Measurements from ENCODE around the gene CDC16. TPM values are rescaled to one million over a fixed set of nuclear protein-coding genes. Genes with fewer than 3 reads are reported as not detected.
"Not testable (repeated sequence)": the region's sequence is repeated elsewhere in the genome, so short reads cannot be mapped to it uniquely, and the experiment has no call there.

Gene CDC16
- total RNA-seq, 1 donor from 2014 or later, result 65.4 TPM

DNA sequence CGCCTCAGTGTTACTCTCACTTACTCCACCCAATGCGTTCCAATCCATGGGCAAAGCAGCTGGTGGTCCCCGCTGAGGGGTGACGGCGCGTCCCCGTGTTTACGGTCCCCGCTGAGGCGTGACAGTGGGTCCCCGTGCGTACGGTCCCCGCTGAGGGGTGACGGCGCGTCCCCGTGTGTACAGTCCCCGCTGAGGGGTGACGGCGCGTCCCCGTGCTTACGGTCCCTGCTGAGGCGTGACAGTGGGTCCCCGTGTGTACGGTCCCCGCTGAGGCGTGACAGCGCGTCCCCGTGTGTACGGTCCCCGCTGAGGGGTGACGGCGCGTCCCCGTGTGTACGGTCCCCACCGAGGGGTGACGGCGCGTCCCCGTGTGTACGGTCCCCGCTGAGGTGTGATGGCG, 36.1 kb upstream of the CDC16 start:
- Mint-ChIP-seq H3K9me3 (ENCODE audit: unreplicated experiment) (no peaks in the 10 kb centered on the region), H3K4me1 (ENCODE audit: unreplicated experiment) (no peaks in the 10 kb centered on the region), H3K36me3 (ENCODE audit: low read depth, unreplicated experiment) (no peaks in the 10 kb centered on the region), H3K4me3 (ENCODE audit: unreplicated experiment) (no peak overlapping the region), H3K27me3 (ENCODE audit: unreplicated experiment) (peaks cover 2% of the 10 kb centered on the region), H3K27ac (ENCODE audit: unreplicated experiment) (no peak overlapping the region)
- TF ChIP-seq, protein P1, sequence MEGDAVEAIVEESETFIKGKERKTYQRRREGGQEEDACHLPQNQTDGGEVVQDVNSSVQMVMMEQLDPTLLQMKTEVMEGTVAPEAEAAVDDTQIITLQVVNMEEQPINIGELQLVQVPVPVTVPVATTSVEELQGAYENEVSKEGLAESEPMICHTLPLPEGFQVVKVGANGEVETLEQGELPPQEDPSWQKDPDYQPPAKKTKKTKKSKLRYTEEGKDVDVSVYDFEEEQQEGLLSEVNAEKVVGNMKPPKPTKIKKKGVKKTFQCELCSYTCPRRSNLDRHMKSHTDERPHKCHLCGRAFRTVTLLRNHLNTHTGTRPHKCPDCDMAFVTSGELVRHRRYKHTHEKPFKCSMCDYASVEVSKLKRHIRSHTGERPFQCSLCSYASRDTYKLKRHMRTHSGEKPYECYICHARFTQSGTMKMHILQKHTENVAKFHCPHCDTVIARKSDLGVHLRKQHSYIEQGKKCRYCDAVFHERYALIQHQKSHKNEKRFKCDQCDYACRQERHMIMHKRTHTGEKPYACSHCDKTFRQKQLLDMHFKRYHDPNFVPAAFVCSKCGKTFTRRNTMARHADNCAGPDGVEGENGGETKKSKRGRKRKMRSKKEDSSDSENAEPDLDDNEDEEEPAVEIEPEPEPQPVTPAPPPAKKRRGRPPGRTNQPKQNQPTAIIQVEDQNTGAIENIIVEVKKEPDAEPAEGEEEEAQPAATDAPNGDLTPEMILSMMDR (IDR thresholded peaks at IDR 0.05; ENCODE audit: unreplicated experiment), result no peak
- no peak for DNase-seq (ENCODE audit: low spot score)

DNA sequence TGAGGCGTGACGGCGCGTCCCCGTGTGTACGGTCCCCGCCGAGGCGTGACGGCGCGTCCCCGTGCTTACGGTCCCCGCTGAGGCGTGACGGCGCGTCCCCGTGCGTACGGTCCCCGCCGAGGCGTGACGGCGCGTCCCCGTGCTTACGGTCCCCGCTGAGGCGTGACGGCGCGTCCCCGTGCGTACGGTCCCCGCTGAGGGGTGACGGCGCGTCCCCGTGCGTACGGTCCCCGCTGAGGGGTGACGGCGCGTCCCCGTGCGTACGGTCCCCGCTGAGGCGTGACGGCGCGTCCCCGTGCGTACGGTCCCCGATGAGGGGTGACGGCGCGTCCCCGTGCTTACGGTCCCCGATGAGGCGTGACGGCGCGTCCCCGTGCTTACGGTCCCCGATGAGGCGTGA, 35.2 kb upstream of the CDC16 start:
- not testable (repeated sequence) for H3K9me3 Mint-ChIP-seq (ENCODE audit: unreplicated experiment); H3K27ac Mint-ChIP-seq (ENCODE audit: unreplicated experiment); DNase-seq (ENCODE audit: low spot score); H3K36me3 Mint-ChIP-seq (ENCODE audit: low read depth, unreplicated experiment); H3K4me1 Mint-ChIP-seq (ENCODE audit: unreplicated experiment); H3K27me3 Mint-ChIP-seq (ENCODE audit: unreplicated experiment); H3K4me3 Mint-ChIP-seq (ENCODE audit: unreplicated experiment)

DNA sequence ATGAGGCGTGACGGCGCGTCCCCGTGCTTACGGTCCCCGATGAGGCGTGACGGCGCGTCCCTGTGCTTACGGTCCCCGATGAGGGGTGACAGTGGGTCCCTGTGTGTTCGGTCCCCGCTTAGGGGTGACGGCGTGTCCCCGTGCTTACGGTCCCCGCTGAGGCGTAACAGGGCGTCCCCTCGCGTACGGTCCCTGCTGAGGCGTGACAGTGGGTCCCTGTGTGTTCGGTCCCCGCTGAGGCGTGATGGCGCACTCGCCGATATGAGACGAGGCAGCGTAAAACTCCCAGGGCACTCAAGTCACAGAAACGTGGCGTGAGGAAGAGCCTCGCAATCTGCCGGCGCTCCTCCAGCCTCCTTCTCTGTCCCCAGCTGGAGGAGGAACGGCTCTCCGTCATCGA, 34.7 kb upstream of the CDC16 start:
- Mint-ChIP-seq H3K36me3 (ENCODE audit: low read depth, unreplicated experiment) (no peaks in the 10 kb centered on the region), H3K4me1 (ENCODE audit: unreplicated experiment) (no peaks in the 10 kb centered on the region), H3K27ac (ENCODE audit: unreplicated experiment) (no peak overlapping the region), H3K9me3 (ENCODE audit: unreplicated experiment) (no peaks in the 10 kb centered on the region), H3K27me3 (ENCODE audit: unreplicated experiment) (peaks cover 2% of the 10 kb centered on the region), H3K4me3 (ENCODE audit: unreplicated experiment) (no peak overlapping the region)
- TF ChIP-seq, protein P1 (IDR thresholded peaks at IDR 0.05; ENCODE audit: unreplicated experiment), result no peak
- DNase-seq (ENCODE audit: low spot score), result no peak

DNA sequence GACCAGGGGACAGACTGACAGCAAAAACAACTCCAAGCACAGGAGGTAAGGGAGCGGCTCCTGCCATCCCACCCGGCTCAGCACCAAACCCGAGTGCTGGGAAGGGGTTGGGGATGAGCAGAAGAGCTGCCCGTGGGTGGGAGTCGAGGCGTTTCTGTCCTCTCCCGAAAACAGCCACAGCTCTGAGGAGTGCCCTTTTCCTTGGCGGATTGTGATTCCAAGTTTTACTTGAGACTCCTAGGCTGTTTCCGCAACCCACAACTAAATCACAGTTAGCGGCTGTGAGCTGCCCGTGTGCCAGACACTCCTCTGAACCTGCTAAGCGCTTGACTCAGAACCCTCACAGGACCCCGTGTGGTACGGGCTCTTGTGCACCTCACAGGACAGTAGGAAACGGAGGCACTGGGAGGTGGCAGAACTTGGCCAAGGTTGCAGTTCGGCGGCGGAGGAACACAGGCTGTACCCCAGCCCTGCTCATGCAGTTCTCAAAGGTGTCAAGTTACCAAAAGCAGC, 34.2 kb upstream of the CDC16 start:
- no peak for DNase-seq (ENCODE audit: low spot score)
- H3K36me3 Mint-ChIP-seq (ENCODE audit: low read depth, unreplicated experiment), result no peaks in the 10 kb centered on the region
- H3K27ac Mint-ChIP-seq (ENCODE audit: unreplicated experiment), result no peak overlapping the region
- H3K27me3 Mint-ChIP-seq (ENCODE audit: unreplicated experiment), result peaks cover 2% of the 10 kb centered on the region
- TF ChIP-seq, protein P1 (IDR thresholded peaks at IDR 0.05; ENCODE audit: unreplicated experiment), result no peak
- no peak overlapping the region for H3K4me3 Mint-ChIP-seq (ENCODE audit: unreplicated experiment)
- H3K9me3 Mint-ChIP-seq (ENCODE audit: unreplicated experiment), result no peaks in the 10 kb centered on the region
- H3K4me1 Mint-ChIP-seq (ENCODE audit: unreplicated experiment), result no peaks in the 10 kb centered on the region

DNA sequence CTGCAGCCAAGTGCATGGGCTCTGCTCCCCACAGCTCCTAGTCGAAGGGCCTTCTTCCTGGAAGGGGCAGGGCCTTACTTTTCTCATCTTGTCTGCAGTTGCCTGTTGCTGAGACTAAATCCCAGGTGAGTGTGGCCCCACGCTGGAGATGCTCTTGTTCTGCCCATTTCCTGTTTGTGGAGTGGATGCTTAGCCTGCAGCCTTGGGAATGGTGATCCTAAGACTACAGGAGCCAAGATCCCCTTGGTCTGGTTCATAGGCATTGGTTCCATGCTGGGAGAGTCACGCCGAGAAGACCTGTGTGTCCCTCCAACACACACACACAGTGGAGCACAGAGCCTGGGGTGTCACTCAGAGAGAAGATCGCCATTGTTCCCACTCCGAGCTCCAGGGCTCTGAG, 32.1 kb upstream of the CDC16 start:
- no peaks in the 10 kb centered on the region for H3K36me3 Mint-ChIP-seq (ENCODE audit: low read depth, unreplicated experiment)
- peaks cover 4% of the 10 kb centered on the region for H3K27me3 Mint-ChIP-seq (ENCODE audit: unreplicated experiment)
- H3K9me3 Mint-ChIP-seq (ENCODE audit: unreplicated experiment), result peaks cover 5% of the 10 kb centered on the region
- TF ChIP-seq, protein P1 (IDR thresholded peaks at IDR 0.05; ENCODE audit: unreplicated experiment), result no peak
- DNase-seq (ENCODE audit: low spot score), result no peak
- H3K4me3 Mint-ChIP-seq (ENCODE audit: unreplicated experiment), result no peak overlapping the region
- no peaks in the 10 kb centered on the region for H3K4me1 Mint-ChIP-seq (ENCODE audit: unreplicated experiment)
- H3K27ac Mint-ChIP-seq (ENCODE audit: unreplicated experiment), result no peak overlapping the region
